Panc1 (cell line): ENCODE measurements around the gene LTBP2. TPM values are rescaled to one million over a fixed set of nuclear protein-coding genes. Genes with fewer than 3 reads are reported as not detected.

ENCODE experiments used
- ATAC-seq: fragments of 200-7000 bp; cut with Tn5 transposase; 2 replicates; pipeline ENCODE4 v1.9.1; 2020; ENCODE audit warnings: mild to moderate bottlenecking, moderate library complexity
- BruUV-seq: library from RNA; stranded (reverse); fragments of 400-500 nt; replicated peaks from 2 replicates; lab custom pipeline; 2021; lab: Mats Ljungman, UMichigan
- CTCF ChIA-PET: fragments of 300-600 bp; sonication (Branson Sonifier 250); formaldehyde crosslinking; loops from one replicate; lab custom pipeline; 2022; ENCODE audit warnings: antibody characterized with exemption; lab: Charles Lee
- POLR2A ChIA-PET: fragments of 300-600 bp; sonication (Branson Sonifier 250); formaldehyde crosslinking; loops from one replicate; lab custom pipeline; 2022; ENCODE audit warnings: antibody characterized with exemption; lab: Charles Lee
- DNase-seq: peaks from one replicate; pipeline ENCODE4 v3.0.0-alpha.2; 2010; ENCODE audit warnings: low read depth, low spot score
- H3K27ac ChIP-seq: 2 replicates; pipeline ENCODE4 v1.5.1; 2011; ENCODE audit warnings: mild to moderate bottlenecking, low read length, inconsistent platforms
- H3K27me3 ChIP-seq: fragments of 200-500 bp; sonication (Bioruptor generic); 2 replicates; pipeline ENCODE4 v1.6.0; 2014; ENCODE audit warnings: low read length, inconsistent platforms; ENCODE audit not compliant: control insufficient read depth, insufficient read depth
- H3K36me3 ChIP-seq: fragments of 200-500 bp; sonication (Bioruptor generic); 2 replicates; pipeline ENCODE4 v1.5.1; 2014; ENCODE audit warnings: inconsistent platforms, mild to moderate bottlenecking, low read length, moderate library complexity; ENCODE audit not compliant: control insufficient read depth, insufficient read depth
- H3K4me1 ChIP-seq: 2 replicates; pipeline ENCODE4 v1.5.1; 2011; ENCODE audit warnings: inconsistent platforms, mild to moderate bottlenecking, low read length, moderate library complexity; ENCODE audit not compliant: control insufficient read depth, insufficient read depth
- H3K4me3 ChIP-seq, 2 experiments: 2 replicates each; pipeline ENCODE4 v1.5.1; 2011 to 2012; ENCODE audit warnings: low read depth in 2 of 2, low read length in 2 of 2, mild to moderate bottlenecking in 2 of 2, inconsistent platforms in 1 of 2, moderate library complexity in 1 of 2
- H3K9me3 ChIP-seq: fragments of 200-500 bp; sonication (Bioruptor generic); 2 replicates; pipeline ENCODE4 v1.5.1; 2014; ENCODE audit warnings: low read depth, mild to moderate bottlenecking, inconsistent platforms, low read length, moderate library complexity; ENCODE audit not compliant: control insufficient read depth, insufficient read depth
- CTCF ChIP-seq: fragments of 450-650 bp; IDR thresholded peaks from 2 replicates; pipeline ENCODE4 v1.5.1; 2017; ENCODE audit warnings: mild to moderate bottlenecking
- POLR2AphosphoS5 ChIP-seq: IDR thresholded peaks from 2 replicates; pipeline ENCODE4 v1.6.1; 2012; ENCODE audit warnings: mild to moderate bottlenecking, low read depth, low read length, moderate library complexity
- REST ChIP-seq, 2 experiments: IDR thresholded peaks; 2 replicates each; pipeline ENCODE4 v1.6.1; 2011 to 2012; ENCODE audit warnings: low read depth in 2 of 2, control low read depth in 1 of 2, low read length in 1 of 2, mild to moderate bottlenecking in 1 of 2, moderate library complexity in 1 of 2; ENCODE audit not compliant: insufficient read depth in 1 of 2
- SIN3A ChIP-seq: IDR thresholded peaks from 2 replicates; pipeline ENCODE4 v1.6.1; 2012; ENCODE audit warnings: low read depth, mild to moderate bottlenecking, low read length, moderate library complexity, borderline replicate concordance; ENCODE audit not compliant: insufficient read depth
- TCF7L2 ChIP-seq: IDR thresholded peaks from 2 replicates; pipeline ENCODE4 v1.6.1; 2011; ENCODE audit warnings: mild to moderate bottlenecking, low read depth, low read length, inconsistent platforms
- in situ Hi-C: cut with HindIII; loops from 2 replicates; pipeline ENCODE4 v1.10.0; 2016; ENCODE audit warnings: low sequenced_read_pairs, low pct_unique_long_range_greater_than_20kb
- intact Hi-C: fragments of 100-400 bp; cut with micrococcal nuclease; formaldehyde crosslinking; loops from one replicate; pipeline ENCODE4 v1.10.0; 2022; ENCODE audit not compliant: unreplicated experiment
- total RNA-seq: library from RNA; stranded (reverse); gene quantifications from one replicate; pipeline ENCODE4 v1.2.1, GENCODE V29; 2021; ENCODE audit not compliant: unreplicated experiment

LTBP2 gene
- total RNA-seq, 1 experiment from 2014 or later: 69.8 TPM

GRCh38 chr14:74495356-74495755 is 116.7 kb downstream of the LTBP2 start:
- no peak overlapping the region for H3K27ac ChIP-seq
- TF ChIP-seq TCF7L2 (no peak), SIN3A (no peak), CTCF (no peak), REST (IDR thresholded peaks at IDR 0.05; ENCODE audit: insufficient read depth in 1 of 2, low read depth in 2 of 2, low read length in 1 of 2) (no peak), POLR2AphosphoS5 (no peak)
- H3K4me3 ChIP-seq: no peak overlapping the region
- ChIA-PET POLR2A (no interaction called here), CTCF (no interaction called here)
- BruUV-seq: no TSS peak
- intact Hi-C loops (no loop called here), in situ Hi-C loops (no loop called here)
- peaks cover under 1% of the 10 kb centered on the region for H3K4me1 ChIP-seq
- DNase-seq: no peak
- no peaks in the 10 kb centered on the region for H3K27me3 ChIP-seq
- no peak for ATAC-seq
- no peaks in the 10 kb centered on the region for H3K9me3 ChIP-seq
- H3K36me3 ChIP-seq: peaks cover 3% of the 10 kb centered on the region; the same call in 1 of the 2 replicates

DNA sequence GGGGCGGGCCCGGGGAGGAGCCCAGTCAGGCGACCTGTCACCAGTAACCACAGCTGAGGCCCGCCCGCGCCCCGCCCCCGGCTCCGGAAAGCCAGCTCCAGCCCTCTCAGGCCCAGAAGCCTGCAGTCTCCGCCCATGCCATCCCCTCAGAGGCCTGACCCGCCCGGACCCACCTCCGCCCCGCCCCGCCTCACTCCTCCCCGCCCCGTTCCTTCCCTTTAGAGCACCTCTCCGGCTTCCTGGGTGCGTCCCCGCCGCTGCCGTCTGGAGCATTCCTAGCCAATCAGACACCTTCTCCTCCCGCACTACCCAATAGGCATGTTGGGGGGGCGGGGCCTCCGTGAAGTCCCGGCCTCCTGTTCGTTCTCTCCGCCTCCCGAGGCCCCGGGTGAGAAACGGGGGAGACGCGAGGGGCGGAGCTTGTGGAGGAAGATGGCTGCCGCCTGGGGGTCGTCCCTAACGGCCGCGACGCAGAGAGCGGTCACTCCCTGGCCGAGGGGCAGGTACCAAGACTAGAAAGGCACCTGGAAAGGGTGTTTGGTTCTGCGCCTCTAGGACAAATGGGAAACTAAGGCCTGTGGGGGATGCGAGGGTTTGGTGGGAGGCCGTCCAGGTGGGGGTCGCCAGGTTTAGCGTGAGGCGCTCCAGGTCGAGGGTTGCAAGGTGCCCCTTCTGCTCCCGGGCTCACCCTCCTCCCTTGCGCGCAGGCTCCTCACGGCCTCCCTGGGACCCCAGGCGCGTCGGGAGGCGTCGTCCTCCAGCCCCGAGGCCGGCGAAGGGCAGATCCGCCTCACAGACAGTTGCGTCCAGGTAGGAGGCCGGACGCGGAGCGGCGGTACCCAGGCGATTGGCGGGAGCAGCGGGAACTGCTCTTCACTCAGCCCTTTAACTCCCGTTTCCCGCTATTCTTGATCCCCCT is 118.4 kb downstream of the LTBP2 start, which contains the start of gene ISCA2:
Gene ISCA2, plus strand, starts transcription at position 423 of the 919 bp plus-strand sequence. Its CDS starts 10 bp downstream, at position 433.
- H3K4me1 ChIP-seq: peaks cover 9% of the 10 kb centered on the region
- peak within 1 kb of the TSS; percentile 87 to 91 for H3K4me3 ChIP-seq
- no peaks in the 10 kb centered on the region for H3K27me3 ChIP-seq
- TF ChIP-seq POLR2AphosphoS5 (peak; percentile 65; the same call in 1 of the 2 replicates), CTCF (no peak)
- intact Hi-C loops (no loop called here), in situ Hi-C loops (no loop called here)
- DNase-seq: peak; percentile 82
- POLR2A ChIA-PET: interaction anchor here (0.6 to 0.8 kb wide), 2 partner anchors 28 to 1159 kb away, joined by 4 to 13 read pairs; no protein-coding TSS in a partner anchor
- CTCF ChIA-PET: interaction anchor here (0.7 kb wide), 1 partner anchor 21 kb away, joined by 3 read pairs; no protein-coding TSS in a partner anchor
- H3K36me3 ChIP-seq: peaks cover 3% of the 10 kb centered on the region; the same call in 1 of the 2 replicates
- BruUV-seq: no TSS peak
- H3K27ac ChIP-seq: peak within 1 kb of the TSS; percentile 85
- ATAC-seq: peak; percentile 96
- no peaks in the 10 kb centered on the region for H3K9me3 ChIP-seq
